GM19351 (cell line): Measurements from ENCODE around the gene CILP.
A peak's percentile ranks its signal among the peaks of the same experiment; 100 is the strongest.
"Not testable (repeated sequence)": the region's sequence is repeated elsewhere in the genome, so short reads cannot be mapped to it uniquely, and the experiment has no call there.

Experiments used
- ATAC-seq: cut with Tn5 transposase; IDR thresholded peaks from one replicate; pipeline ENCODE4 v1.9.1; 2021; ENCODE audit warnings: mild to moderate bottlenecking, moderate library complexity; ENCODE audit not compliant: unreplicated experiment

The CILP gene

GRCh38 chr15:65195548-65195923 is 15.7 kb downstream of the CILP start:
- ATAC-seq: no peak

GRCh38 chr15:65194826-65195547 is 16.3 kb downstream of the CILP start:
- no peak for ATAC-seq

GRCh38 chr15:65192016-65192415 is 19.3 kb downstream of the CILP start:
- ATAC-seq: no peak

- ATAC-seq: no peak
These were observed 22.1 kb downstream of the CILP start for GRCh38 chr15:65189102-65189740.

GRCh38 chr15:65188472-65188871 is 22.8 kb downstream of the CILP start:
- ATAC-seq: not testable (repeated sequence)

- ATAC-seq: peak; percentile 68
These were observed 26.2 kb downstream of the CILP start, which contains the start of gene CLPX for GRCh38 chr15:65184868-65185717. Gene CLPX (minus strand): TSS chr15:65185342. CDS start chr15:65185153, 189 bp downstream.

GRCh38 chr15:65184305-65184867 is 26.9 kb downstream of the CILP start:
- peak; percentile 28 for ATAC-seq

- no peak for ATAC-seq
These were observed 27.5 kb downstream of the CILP start for GRCh38 chr15:65183865-65184159.

GRCh38 chr15:65182538-65182937 is 28.7 kb downstream of the CILP start:
- no peak for ATAC-seq

GRCh38 chr15:65181582-65182353 is 29.5 kb downstream of the CILP start:
- not testable (repeated sequence) for ATAC-seq

GRCh38 chr15:65180167-65180566 is 31.1 kb downstream of the CILP start:
- no peak for ATAC-seq

GRCh38 chr15:65177901-65178300 is 33.4 kb downstream of the CILP start:
- no peak for ATAC-seq

GRCh38 chr15:65176056-65176455 is 35.2 kb downstream of the CILP start:
- ATAC-seq: no peak

GRCh38 chr15:65175511-65175910 is 35.8 kb downstream of the CILP start:
- no peak for ATAC-seq

GRCh38 chr15:65174509-65174908 is 36.8 kb downstream of the CILP start:
- ATAC-seq: no peak

- ATAC-seq: no peak
These were observed 38.7 kb downstream of the CILP start for GRCh38 chr15:65172531-65172930.

GRCh38 chr15:65171428-65171827 is 39.8 kb downstream of the CILP start:
- ATAC-seq: no peak

GRCh38 chr15:65165875-65166274 is 45.4 kb downstream of the CILP start:
- no peak for ATAC-seq

GRCh38 chr15:65164139-65164538 is 47.1 kb downstream of the CILP start:
- ATAC-seq: no peak

- no peak for ATAC-seq
These were observed 48.2 kb downstream of the CILP start for GRCh38 chr15:65163041-65163440.

- ATAC-seq: no peak
These were observed 54.6 kb downstream of the CILP start for GRCh38 chr15:65156692-65157091.
